ENCODE data around the gene DENR. TPM values are rescaled to one million over a fixed set of nuclear protein-coding genes. Genes with fewer than 3 reads are reported as not detected.
A peak's percentile ranks its signal among the peaks of the same experiment; 100 is the strongest.

The DENR gene
- total RNA-seq, 2 experiments from 2014 or later, result 42.4 to 81.8 TPM

GRCh38 chr12:122793685-122794106 is 41.1 kb downstream of the DENR start:
- H3K4me3 ChIP-seq (ENCODE audit: low read depth, low read length, poor library complexity, severe bottlenecking), result no peak overlapping the region
- H3K36me3 ChIP-seq (ENCODE audit: insufficient read depth, low read length), result no peaks in the 10 kb centered on the region
- POLR2A ChIA-PET, result interaction anchor here (0.7 to 1.2 kb wide), 3 partner anchors 9 to 28 kb away, joined by 3 to 4 read pairs (median 4); no protein-coding TSS in a partner anchor
- H3K4me2 ChIP-seq (ENCODE audit: low read length), result peak overlapping the region; percentile 27; the same call in 1 of the 2 replicates
- H3K79me2 ChIP-seq (ENCODE audit: insufficient read depth, low read depth, low read length), result no peaks in the 10 kb centered on the region
- DNase-seq (ENCODE audit: low spot score), result peak; percentile 82
- peaks cover 3% of the 10 kb centered on the region for H3K4me1 ChIP-seq (ENCODE audit: insufficient read depth, low read length, poor library complexity, severe bottlenecking)
- intact Hi-C loops (cut with micrococcal nuclease; ENCODE audit: unreplicated experiment), result loop anchor here (1.0 to 5.0 kb wide), 3 partner anchors 44 to 159 kb away; partner anchors contain the start of gene HIP1R
- TF ChIP-seq EZH2phosphoT487 (IDR thresholded peaks at IDR 0.05; ENCODE audit: borderline replicate concordance, low read depth, low read length), result no peak
- peak; percentile 93 for TF ChIP-seq CTCF (conservative IDR thresholded peaks at IDR 0.05; ENCODE audit: low read length)
- CTCF ChIA-PET (ENCODE audit: unreplicated experiment), result interaction anchor here (0.6 to 1.6 kb wide), 7 partner anchors 33 to 439 kb away, joined by 3 to 8 read pairs (median 3); no protein-coding TSS in a partner anchor
- no peaks in the 10 kb centered on the region for H3K9me2 ChIP-seq (ENCODE audit: insufficient read depth, low read length)
- H4K20me1 ChIP-seq (ENCODE audit: insufficient read depth, low read length), result no peaks in the 10 kb centered on the region
- no peak overlapping the region for H3K27ac ChIP-seq (ENCODE audit: low read depth, low read length, poor library complexity, severe bottlenecking)
- H3K9me3 ChIP-seq (ENCODE audit: low read length), result no peaks in the 10 kb centered on the region
- H2AFZ ChIP-seq (ENCODE audit: low read length), result peak overlapping the region; percentile 42; the same call in 1 of the 2 replicates
- BruUV-seq (replicated peaks), result no TSS peak

- no TSS peak for BruUV-seq (replicated peaks)
- no peak for TF ChIP-seq CTCF (conservative IDR thresholded peaks at IDR 0.05; ENCODE audit: low read length)
- DNase-seq (ENCODE audit: low spot score), result no peak
Observed at GRCh38 chr12:122795807-122796206, 43.2 kb downstream of the DENR start.

GRCh38 chr12:122799641-122800243 is 47.1 kb downstream of the DENR start:
- H3K27ac ChIP-seq (ENCODE audit: low read depth, low read length, poor library complexity, severe bottlenecking), result no peak overlapping the region
- no TSS peak for BruUV-seq (replicated peaks)
- H3K79me2 ChIP-seq (ENCODE audit: insufficient read depth, low read depth, low read length), result no peaks in the 10 kb centered on the region
- TF ChIP-seq EZH2phosphoT487 (IDR thresholded peaks at IDR 0.05; ENCODE audit: borderline replicate concordance, low read depth, low read length), result no peak
- no peak for TF ChIP-seq CTCF (conservative IDR thresholded peaks at IDR 0.05; ENCODE audit: low read length)
- H3K4me2 ChIP-seq (ENCODE audit: low read length), result no peak overlapping the region
- CTCF ChIA-PET (ENCODE audit: unreplicated experiment), result no interaction called here
- H4K20me1 ChIP-seq (ENCODE audit: insufficient read depth, low read length), result no peaks in the 10 kb centered on the region
- H3K9me2 ChIP-seq (ENCODE audit: insufficient read depth, low read length), result no peaks in the 10 kb centered on the region
- no peaks in the 10 kb centered on the region for H3K4me1 ChIP-seq (ENCODE audit: insufficient read depth, low read length, poor library complexity, severe bottlenecking)
- H2AFZ ChIP-seq (ENCODE audit: low read length), result no peak overlapping the region
- intact Hi-C loops (cut with micrococcal nuclease; ENCODE audit: unreplicated experiment), result no loop called here
- POLR2A ChIA-PET, result interaction anchor here (1.6 to 1.7 kb wide), 2 partner anchors 14 to 33 kb away, joined by 3 to 4 read pairs; no protein-coding TSS in a partner anchor
- no peaks in the 10 kb centered on the region for H3K9me3 ChIP-seq (ENCODE audit: low read length)
- no peak overlapping the region for H3K4me3 ChIP-seq (ENCODE audit: low read depth, low read length, poor library complexity, severe bottlenecking)
- DNase-seq (ENCODE audit: low spot score), result no peak
- H3K36me3 ChIP-seq (ENCODE audit: insufficient read depth, low read length), result no peaks in the 10 kb centered on the region

More at GRCh38 chr12:122795807-122796206, 43.2 kb downstream of the DENR start:
- Histone ChIP-seq H3K9me2 (ENCODE audit: insufficient read depth, low read length) (no peaks in the 10 kb centered on the region), H3K9me3 (ENCODE audit: low read length) (no peaks in the 10 kb centered on the region), H3K27ac (ENCODE audit: low read depth, low read length, poor library complexity, severe bottlenecking) (no peak overlapping the region), H3K36me3 (ENCODE audit: insufficient read depth, low read length) (no peaks in the 10 kb centered on the region), H3K4me1 (ENCODE audit: insufficient read depth, low read length, poor library complexity, severe bottlenecking) (peaks cover 3% of the 10 kb centered on the region), H4K20me1 (ENCODE audit: insufficient read depth, low read length) (no peaks in the 10 kb centered on the region), H3K79me2 (ENCODE audit: insufficient read depth, low read depth, low read length) (no peaks in the 10 kb centered on the region), H3K4me3 (ENCODE audit: low read depth, low read length, poor library complexity, severe bottlenecking) (no peak overlapping the region), H3K4me2 (ENCODE audit: low read length) (no peak overlapping the region), H2AFZ (ENCODE audit: low read length) (no peak overlapping the region)
- CTCF ChIA-PET (ENCODE audit: unreplicated experiment), result no interaction called here
- intact Hi-C loops (cut with micrococcal nuclease; ENCODE audit: unreplicated experiment), result no loop called here
- POLR2A ChIA-PET, result no interaction called here

Data from OCI-LY7 (cell line).